ENCODE data around the gene COG2.

Gene COG2

GRCh38 chr1:230627767-230628166 is 14.5 kb upstream of the COG2 start:
- Histone ChIP-seq H4K91ac (ENCODE audit: low read length) (no peak overlapping the region), H3K4me2 (ENCODE audit: low read length, poor library complexity, severe bottlenecking) (no peak overlapping the region), H2BK12ac (ENCODE audit: low read length in 2 of 2) (no peak overlapping the region), H3K4me1 (ENCODE audit: control insufficient read depth, insufficient read depth, low read depth, low read length) (no peaks in the 10 kb centered on the region), H4K8ac (ENCODE audit: low read length) (no peak overlapping the region), H3K36me3 (ENCODE audit: control insufficient read depth in 1 of 2, insufficient read depth in 2 of 2, low read depth in 1 of 2, low read length in 2 of 2) (no peaks in the 10 kb centered on the region), H2AK5ac (ENCODE audit: low read length, severe bottlenecking) (no peak overlapping the region), H3K9ac (ENCODE audit: low read length) (no peak overlapping the region), H3K27ac (ENCODE audit: low read length, poor library complexity, severe bottlenecking) (no peak overlapping the region), H2BK15ac (ENCODE audit: low read depth, poor library complexity, severe bottlenecking) (no peak overlapping the region), H3K79me1 (replicated peaks; ENCODE audit: low read length, poor library complexity, severe bottlenecking) (no peaks in the 10 kb centered on the region), H3K9me3 (ENCODE audit: control insufficient read depth, low read length) (no peaks in the 10 kb centered on the region), H3K14ac (ENCODE audit: low read length in 2 of 2) (no peak overlapping the region), H3K23ac (ENCODE audit: low read length in 2 of 2) (no peak overlapping the region), H2AFZ (ENCODE audit: low read depth, low read length) (no peak overlapping the region), H2BK120ac (ENCODE audit: low read depth, low read length) (no peak overlapping the region), H3K4me3 (ENCODE audit: insufficient read depth in 1 of 2, low read depth in 1 of 2, low read length in 2 of 2) (no peak overlapping the region), H3K18ac (ENCODE audit: low read depth in 1 of 2, low read length in 2 of 2) (no peak overlapping the region), H3K27me3 (ENCODE audit: control insufficient read depth in 1 of 2, insufficient read depth in 1 of 2, low read length in 2 of 2) (peaks cover 4 to 15% of the 10 kb centered on the region in 2 experiments), H3K4ac (ENCODE audit: low read depth in 1 of 2, low read length in 2 of 2) (no peak overlapping the region), H2BK5ac (ENCODE audit: low read depth, low read length, poor library complexity, severe bottlenecking) (no peak overlapping the region)
- WGBS: 76% methylated on average over 2 of the region's 2 CpGs
- no peak for DNase-seq

GRCh38 chr1:230629511-230629910 is 12.8 kb upstream of the COG2 start:
- H2AFZ ChIP-seq (ENCODE audit: low read depth, low read length): no peak overlapping the region
- H4K91ac ChIP-seq (ENCODE audit: low read length): no peak overlapping the region
- no peak overlapping the region for H2BK120ac ChIP-seq (ENCODE audit: low read depth, low read length)
- no peaks in the 10 kb centered on the region for H3K9me3 ChIP-seq (ENCODE audit: control insufficient read depth, low read length)
- H3K9ac ChIP-seq (ENCODE audit: low read length): no peak overlapping the region
- DNase-seq: no peak
- no peak overlapping the region for H3K4me2 ChIP-seq (ENCODE audit: low read length, poor library complexity, severe bottlenecking)
- no peak overlapping the region for H2BK12ac ChIP-seq (ENCODE audit: low read length in 2 of 2)
- H3K18ac ChIP-seq (ENCODE audit: low read depth in 1 of 2, low read length in 2 of 2): no peak overlapping the region
- no peak overlapping the region for H3K4ac ChIP-seq (ENCODE audit: low read depth in 1 of 2, low read length in 2 of 2)
- H3K4me3 ChIP-seq (ENCODE audit: insufficient read depth in 1 of 2, low read depth in 1 of 2, low read length in 2 of 2): no peak overlapping the region
- H2BK5ac ChIP-seq (ENCODE audit: low read depth, low read length, poor library complexity, severe bottlenecking): no peak overlapping the region
- H2AK5ac ChIP-seq (ENCODE audit: low read length, severe bottlenecking): no peak overlapping the region
- H3K79me1 ChIP-seq (replicated peaks; ENCODE audit: low read length, poor library complexity, severe bottlenecking): no peaks in the 10 kb centered on the region
- no peak overlapping the region for H3K23ac ChIP-seq (ENCODE audit: low read length in 2 of 2)
- no peak overlapping the region for H4K8ac ChIP-seq (ENCODE audit: low read length)
- H3K27ac ChIP-seq (ENCODE audit: low read length, poor library complexity, severe bottlenecking): no peak overlapping the region
- no peaks in the 10 kb centered on the region for H3K36me3 ChIP-seq (ENCODE audit: control insufficient read depth in 1 of 2, insufficient read depth in 2 of 2, low read depth in 1 of 2, low read length in 2 of 2)
- H3K27me3 ChIP-seq (ENCODE audit: control insufficient read depth in 1 of 2, insufficient read depth in 1 of 2, low read length in 2 of 2): peaks cover 14 to 26% of the 10 kb centered on the region in 2 experiments
- H2BK15ac ChIP-seq (ENCODE audit: low read depth, poor library complexity, severe bottlenecking): no peak overlapping the region
- no peaks in the 10 kb centered on the region for H3K4me1 ChIP-seq (ENCODE audit: control insufficient read depth, insufficient read depth, low read depth, low read length)
- H3K14ac ChIP-seq (ENCODE audit: low read length in 2 of 2): no peak overlapping the region

GRCh38 chr1:230631477-230631876 is 10.8 kb upstream of the COG2 start:
- Histone ChIP-seq H3K79me1 (replicated peaks; ENCODE audit: low read length, poor library complexity, severe bottlenecking) (no peaks in the 10 kb centered on the region), H3K4me2 (ENCODE audit: low read length, poor library complexity, severe bottlenecking) (no peak overlapping the region), H2AFZ (ENCODE audit: low read depth, low read length) (no peak overlapping the region), H4K91ac (ENCODE audit: low read length) (no peak overlapping the region), H2BK5ac (ENCODE audit: low read depth, low read length, poor library complexity, severe bottlenecking) (no peak overlapping the region), H3K23ac (ENCODE audit: low read length in 2 of 2) (no peak overlapping the region), H3K4ac (ENCODE audit: low read depth in 1 of 2, low read length in 2 of 2) (no peak overlapping the region), H4K8ac (ENCODE audit: low read length) (no peak overlapping the region), H2BK12ac (ENCODE audit: low read length in 2 of 2) (no peak overlapping the region), H3K9me3 (ENCODE audit: control insufficient read depth, low read length) (no peaks in the 10 kb centered on the region), H2AK5ac (ENCODE audit: low read length, severe bottlenecking) (no peak overlapping the region), H2BK120ac (ENCODE audit: low read depth, low read length) (no peak overlapping the region), H3K27me3 (ENCODE audit: control insufficient read depth in 1 of 2, insufficient read depth in 1 of 2, low read length in 2 of 2) (peaks cover 14 to 18% of the 10 kb centered on the region in 2 experiments), H3K4me1 (ENCODE audit: control insufficient read depth, insufficient read depth, low read depth, low read length) (no peaks in the 10 kb centered on the region), H3K18ac (ENCODE audit: low read depth in 1 of 2, low read length in 2 of 2) (no peak overlapping the region), H3K27ac (ENCODE audit: low read length, poor library complexity, severe bottlenecking) (no peak overlapping the region), H3K9ac (ENCODE audit: low read length) (no peak overlapping the region), H3K14ac (ENCODE audit: low read length in 2 of 2) (no peak overlapping the region), H3K36me3 (ENCODE audit: control insufficient read depth in 1 of 2, insufficient read depth in 2 of 2, low read depth in 1 of 2, low read length in 2 of 2) (no peaks in the 10 kb centered on the region), H2BK15ac (ENCODE audit: low read depth, poor library complexity, severe bottlenecking) (no peak overlapping the region), H3K4me3 (ENCODE audit: insufficient read depth in 1 of 2, low read depth in 1 of 2, low read length in 2 of 2) (no peak overlapping the region)
- WGBS: no CpG with 5 or more reads among the region's 1 CpG
- no peak for DNase-seq

- H2AK5ac ChIP-seq (ENCODE audit: low read length, severe bottlenecking): no peak overlapping the region
- H3K14ac ChIP-seq (ENCODE audit: low read length in 2 of 2): no peak overlapping the region
- H2BK12ac ChIP-seq (ENCODE audit: low read length in 2 of 2): peak overlapping the region in 1 of 2 experiments; percentile 10
- H3K18ac ChIP-seq (ENCODE audit: low read depth in 1 of 2, low read length in 2 of 2): no peak overlapping the region
- H3K4ac ChIP-seq (ENCODE audit: low read depth in 1 of 2, low read length in 2 of 2): no peak overlapping the region
- H3K9me3 ChIP-seq (ENCODE audit: control insufficient read depth, low read length): no peaks in the 10 kb centered on the region
- H3K9ac ChIP-seq (ENCODE audit: low read length): no peak overlapping the region
- no peak overlapping the region for H2BK5ac ChIP-seq (ENCODE audit: low read depth, low read length, poor library complexity, severe bottlenecking)
- H3K27me3 ChIP-seq (ENCODE audit: control insufficient read depth in 1 of 2, insufficient read depth in 1 of 2, low read length in 2 of 2): peaks cover 20 to 27% of the 10 kb centered on the region in 2 experiments
- no peaks in the 10 kb centered on the region for H3K4me1 ChIP-seq (ENCODE audit: control insufficient read depth, insufficient read depth, low read depth, low read length)
- no peak overlapping the region for H2AFZ ChIP-seq (ENCODE audit: low read depth, low read length)
- no peak overlapping the region for H3K4me2 ChIP-seq (ENCODE audit: low read length, poor library complexity, severe bottlenecking)
- no peak overlapping the region for H3K27ac ChIP-seq (ENCODE audit: low read length, poor library complexity, severe bottlenecking)
- H3K4me3 ChIP-seq (ENCODE audit: insufficient read depth in 1 of 2, low read depth in 1 of 2, low read length in 2 of 2): no peak overlapping the region
- H2BK120ac ChIP-seq (ENCODE audit: low read depth, low read length): no peak overlapping the region
- H4K8ac ChIP-seq (ENCODE audit: low read length): no peak overlapping the region
- no peak overlapping the region for H3K23ac ChIP-seq (ENCODE audit: low read length in 2 of 2)
- H4K91ac ChIP-seq (ENCODE audit: low read length): no peak overlapping the region
- H2BK15ac ChIP-seq (ENCODE audit: low read depth, poor library complexity, severe bottlenecking): no peak overlapping the region
- H3K79me1 ChIP-seq (replicated peaks; ENCODE audit: low read length, poor library complexity, severe bottlenecking): no peaks in the 10 kb centered on the region
- 71% methylated on average over 4 of the region's 4 CpGs for WGBS
- DNase-seq: peak; percentile 50
- H3K36me3 ChIP-seq (ENCODE audit: control insufficient read depth in 1 of 2, insufficient read depth in 2 of 2, low read depth in 1 of 2, low read length in 2 of 2): no peaks in the 10 kb centered on the region
These were observed 9.9 kb upstream of the COG2 start for GRCh38 chr1:230632273-230632873.
